ENCODE data around the gene SNX13. TPM values are rescaled to one million over a fixed set of nuclear protein-coding genes. Genes with fewer than 3 reads are reported as not detected.

Gene SNX13
- total RNA-seq, 1 experiment from 2014 or later: 41.8 TPM

DNA sequence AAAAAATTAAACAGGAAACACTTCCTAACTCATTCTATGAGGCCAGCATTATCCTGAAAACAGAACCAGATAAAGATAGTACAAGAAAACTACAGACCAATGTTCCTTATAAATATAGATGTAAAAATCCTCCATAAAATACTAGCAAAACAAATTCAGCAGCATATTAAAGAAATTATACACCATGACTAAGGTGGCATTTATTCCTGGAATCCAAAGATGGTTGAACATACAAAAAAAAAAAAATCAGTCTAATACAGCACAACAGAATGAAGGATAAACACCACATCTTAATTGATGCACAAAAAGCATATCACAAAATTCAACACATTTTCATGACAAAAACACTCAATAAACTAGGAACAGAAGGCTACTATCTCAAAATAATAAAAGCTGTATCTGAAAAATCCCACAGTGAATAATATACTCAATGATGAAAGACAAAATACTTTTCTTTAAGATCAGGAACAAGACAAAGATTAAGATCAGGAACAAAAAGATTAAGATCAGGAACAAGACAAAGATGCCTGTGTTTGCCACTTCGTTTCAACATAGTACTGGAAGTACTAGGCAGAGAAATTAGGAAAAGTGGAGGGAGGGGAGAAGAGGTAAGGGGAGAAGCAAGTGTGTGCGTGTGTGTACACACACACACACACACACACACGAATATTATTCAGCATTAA lies 95.6 kb downstream of the SNX13 start:
- H3K4me3 Mint-ChIP-seq (ENCODE audit: unreplicated experiment): no peak overlapping the region
- no peak overlapping the region for H3K27ac Mint-ChIP-seq (ENCODE audit: unreplicated experiment)
- CTCF ChIA-PET: no interaction called here

DNA sequence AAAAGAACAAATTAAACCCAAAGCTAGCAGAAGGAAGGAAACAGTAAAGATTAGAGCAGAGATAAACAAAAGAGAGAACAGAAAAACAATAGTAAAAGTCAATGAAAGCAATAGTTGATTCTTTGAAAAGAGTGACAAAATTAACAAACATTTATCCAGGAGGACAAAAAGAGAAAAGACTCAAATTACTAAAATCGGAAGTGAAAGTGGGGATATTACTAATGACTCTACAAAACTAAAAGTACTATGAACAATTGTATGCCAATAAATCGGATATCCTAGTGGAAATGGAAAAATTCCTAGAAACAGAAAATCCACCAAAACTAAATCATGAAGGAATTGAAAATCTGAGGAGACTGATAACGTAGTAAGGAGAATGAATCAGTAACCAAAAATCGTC lies 96.3 kb downstream of the SNX13 start:
- intact Hi-C loops (cut with micrococcal nuclease; ENCODE audit: unreplicated experiment): no loop called here
- ChIA-PET CTCF (no interaction called here), POLR2A (no interaction called here)
- Mint-ChIP-seq H3K4me3 (ENCODE audit: unreplicated experiment) (no peak overlapping the region), H3K4me1 (ENCODE audit: low read depth, unreplicated experiment) (peaks cover 13% of the 10 kb centered on the region), H3K36me3 (ENCODE audit: insufficient read depth, unreplicated experiment) (peaks cover 6% of the 10 kb centered on the region), H3K9me3 (ENCODE audit: unreplicated experiment) (no peaks in the 10 kb centered on the region), H3K27ac (ENCODE audit: unreplicated experiment) (no peak overlapping the region), H3K27me3 (ENCODE audit: insufficient read depth, unreplicated experiment) (no peaks in the 10 kb centered on the region)
- no peaks in the 10 kb centered on the region for H3K4me1 ChIP-seq
- peaks cover 1% of the 10 kb centered on the region for H3K36me3 ChIP-seq (ENCODE audit: control insufficient read depth, insufficient read depth, low read length)
- no TSS peak for BruUV-seq (replicated peaks)
- no peaks in the 10 kb centered on the region for H3K27me3 ChIP-seq (replicated peaks; ENCODE audit: control insufficient read depth, insufficient read depth, low read length)
- TF ChIP-seq, protein P1, sequence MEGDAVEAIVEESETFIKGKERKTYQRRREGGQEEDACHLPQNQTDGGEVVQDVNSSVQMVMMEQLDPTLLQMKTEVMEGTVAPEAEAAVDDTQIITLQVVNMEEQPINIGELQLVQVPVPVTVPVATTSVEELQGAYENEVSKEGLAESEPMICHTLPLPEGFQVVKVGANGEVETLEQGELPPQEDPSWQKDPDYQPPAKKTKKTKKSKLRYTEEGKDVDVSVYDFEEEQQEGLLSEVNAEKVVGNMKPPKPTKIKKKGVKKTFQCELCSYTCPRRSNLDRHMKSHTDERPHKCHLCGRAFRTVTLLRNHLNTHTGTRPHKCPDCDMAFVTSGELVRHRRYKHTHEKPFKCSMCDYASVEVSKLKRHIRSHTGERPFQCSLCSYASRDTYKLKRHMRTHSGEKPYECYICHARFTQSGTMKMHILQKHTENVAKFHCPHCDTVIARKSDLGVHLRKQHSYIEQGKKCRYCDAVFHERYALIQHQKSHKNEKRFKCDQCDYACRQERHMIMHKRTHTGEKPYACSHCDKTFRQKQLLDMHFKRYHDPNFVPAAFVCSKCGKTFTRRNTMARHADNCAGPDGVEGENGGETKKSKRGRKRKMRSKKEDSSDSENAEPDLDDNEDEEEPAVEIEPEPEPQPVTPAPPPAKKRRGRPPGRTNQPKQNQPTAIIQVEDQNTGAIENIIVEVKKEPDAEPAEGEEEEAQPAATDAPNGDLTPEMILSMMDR (IDR thresholded peaks at IDR 0.05; ENCODE audit: insufficient read depth in 1 of 2, low read depth in 1 of 2, low read length in 1 of 2, severe bottlenecking in 1 of 2, unreplicated experiment in 1 of 2): no peak
- H3K4me3 ChIP-seq (ENCODE audit: low read depth, low read length): no peak overlapping the region
- no peak for DNase-seq
- H3K9me3 ChIP-seq: no peaks in the 10 kb centered on the region

More for the DNA sequence above, 95.6 kb downstream of the SNX13 start:
- no peaks in the 10 kb centered on the region for H3K9me3 Mint-ChIP-seq (ENCODE audit: unreplicated experiment)
- H3K36me3 ChIP-seq (ENCODE audit: control insufficient read depth, insufficient read depth, low read length): peaks cover 1% of the 10 kb centered on the region
- no peaks in the 10 kb centered on the region for H3K4me1 ChIP-seq
- no peaks in the 10 kb centered on the region for H3K9me3 ChIP-seq
- H3K27me3 ChIP-seq (replicated peaks; ENCODE audit: control insufficient read depth, insufficient read depth, low read length): no peaks in the 10 kb centered on the region
- intact Hi-C loops (cut with micrococcal nuclease; ENCODE audit: unreplicated experiment): no loop called here
- H3K27me3 Mint-ChIP-seq (ENCODE audit: insufficient read depth, unreplicated experiment): no peaks in the 10 kb centered on the region
- H3K4me1 Mint-ChIP-seq (ENCODE audit: low read depth, unreplicated experiment): peaks cover 17% of the 10 kb centered on the region
- H3K4me3 ChIP-seq (ENCODE audit: low read depth, low read length): no peak overlapping the region
- DNase-seq: no peak
- peaks cover 6% of the 10 kb centered on the region for H3K36me3 Mint-ChIP-seq (ENCODE audit: insufficient read depth, unreplicated experiment)
- TF ChIP-seq, protein P1 (IDR thresholded peaks at IDR 0.05; ENCODE audit: insufficient read depth in 1 of 2, low read depth in 1 of 2, low read length in 1 of 2, severe bottlenecking in 1 of 2, unreplicated experiment in 1 of 2): no peak
- POLR2A ChIA-PET: no interaction called here
- no TSS peak for BruUV-seq (replicated peaks)

DNA sequence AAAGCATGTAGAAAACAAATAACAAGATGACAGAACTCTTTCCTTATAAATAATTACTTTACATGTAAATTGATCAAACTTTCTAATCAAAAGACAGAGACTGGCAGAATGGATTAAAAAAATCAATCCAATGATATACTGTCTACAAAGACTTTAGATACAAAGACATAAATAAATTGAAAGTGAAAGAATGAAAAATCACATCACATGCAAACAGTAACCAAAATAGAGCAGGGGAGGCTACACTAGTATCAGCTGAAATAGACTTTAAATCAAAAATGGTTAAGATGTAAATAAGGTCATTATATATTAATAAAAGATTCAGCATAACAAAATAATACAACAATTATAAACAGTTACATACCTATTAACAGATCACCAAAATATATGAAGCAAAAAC lies 97.3 kb downstream of the SNX13 start:
- Histone ChIP-seq H3K9me3 (no peaks in the 10 kb centered on the region), H3K4me1 (no peaks in the 10 kb centered on the region), H3K36me3 (ENCODE audit: control insufficient read depth, insufficient read depth, low read length) (peaks cover 1% of the 10 kb centered on the region; the same call in 1 of the 2 replicates), H3K4me3 (ENCODE audit: low read depth, low read length) (no peak overlapping the region), H3K27me3 (replicated peaks; ENCODE audit: control insufficient read depth, insufficient read depth, low read length) (no peaks in the 10 kb centered on the region)
- DNase-seq: no peak
- TF ChIP-seq, protein P1 (IDR thresholded peaks at IDR 0.05; ENCODE audit: insufficient read depth in 1 of 2, low read depth in 1 of 2, low read length in 1 of 2, severe bottlenecking in 1 of 2, unreplicated experiment in 1 of 2): no peak
- Mint-ChIP-seq H3K4me1 (ENCODE audit: low read depth, unreplicated experiment) (peaks cover 13% of the 10 kb centered on the region), H3K27ac (ENCODE audit: unreplicated experiment) (no peak overlapping the region), H3K9me3 (ENCODE audit: unreplicated experiment) (no peaks in the 10 kb centered on the region), H3K36me3 (ENCODE audit: insufficient read depth, unreplicated experiment) (peaks cover 6% of the 10 kb centered on the region), H3K4me3 (ENCODE audit: unreplicated experiment) (no peak overlapping the region), H3K27me3 (ENCODE audit: insufficient read depth, unreplicated experiment) (no peaks in the 10 kb centered on the region)
- intact Hi-C loops (cut with micrococcal nuclease; ENCODE audit: unreplicated experiment): no loop called here
- ChIA-PET CTCF (no interaction called here), POLR2A (no interaction called here)
- no TSS peak for BruUV-seq (replicated peaks)

Data from Caco-2 (cell line).